Central memory CD8-positive, alpha-beta T cell (primary cell): Measurements from ENCODE around the gene FOXO3.

Experiments used
- ATAC-seq: fragments of 150-1000 bp; cut with Tn5 transposase; replicated peaks from 2 replicates; pipeline ENCODE4 v1.10.0; 2022; ENCODE audit warnings: mild to moderate bottlenecking, moderate FRiP score, moderate number of reproducible peaks; ENCODE audit not compliant: poor library complexity, severe bottlenecking; ENCODE audit errors: extremely low read depth
- DNase-seq, 2 donors: peaks; one replicate each; pipeline ENCODE4 v3.0.0; 2021; ENCODE audit warnings: low spot score in 2 of 2
- H3K27ac Mint-ChIP-seq: one replicate; pipeline ENCODE4 v1.8.0; 2022; ENCODE audit warnings: low read depth, mild to moderate bottlenecking, moderate library complexity, mixed read lengths
- H3K27me3 Mint-ChIP-seq: one replicate; pipeline ENCODE4 v1.8.0; 2022; ENCODE audit warnings: mixed read lengths
- H3K36me3 Mint-ChIP-seq: one replicate; pipeline ENCODE4 v1.8.0; 2022; ENCODE audit warnings: mild to moderate bottlenecking, moderate library complexity, mixed read lengths; ENCODE audit not compliant: insufficient read depth
- H3K4me1 Mint-ChIP-seq: one replicate; pipeline ENCODE4 v1.8.0; 2022; ENCODE audit warnings: mixed read lengths
- H3K4me3 Mint-ChIP-seq: one replicate; pipeline ENCODE4 v1.8.0; 2022; ENCODE audit warnings: mild to moderate bottlenecking, moderate library complexity, mixed read lengths
- H3K9me3 Mint-ChIP-seq: one replicate; pipeline ENCODE4 v1.8.0; 2022; ENCODE audit warnings: mixed read lengths

Gene FOXO3

GRCh38 chr6:108702106-108702851 lies 141.6 kb downstream of the FOXO3 start:
- DNase-seq (no peak), ATAC-seq (no peak)
- H3K9me3 Mint-ChIP-seq, result peaks cover 18% of the 10 kb centered on the region
- H3K4me3 Mint-ChIP-seq, result no peak overlapping the region
- no peaks in the 10 kb centered on the region for H3K4me1 Mint-ChIP-seq
- H3K27ac Mint-ChIP-seq, result no peak overlapping the region
- no peaks in the 10 kb centered on the region for H3K36me3 Mint-ChIP-seq
- no peaks in the 10 kb centered on the region for H3K27me3 Mint-ChIP-seq

GRCh38 chr6:108706649-108707048 lies 145.9 kb downstream of the FOXO3 start:
- Mint-ChIP-seq H3K36me3 (peaks cover 2% of the 10 kb centered on the region), H3K4me3 (no peak overlapping the region), H3K27ac (no peak overlapping the region), H3K9me3 (peaks cover 3% of the 10 kb centered on the region), H3K4me1 (no peaks in the 10 kb centered on the region), H3K27me3 (no peaks in the 10 kb centered on the region)
- DNase-seq, result no peak
- no peak for ATAC-seq

GRCh38 chr6:108707328-108707976 lies 146.7 kb downstream of the FOXO3 start:
- no peak overlapping the region for H3K4me3 Mint-ChIP-seq
- no peaks in the 10 kb centered on the region for H3K4me1 Mint-ChIP-seq
- H3K9me3 Mint-ChIP-seq, result no peaks in the 10 kb centered on the region
- H3K27me3 Mint-ChIP-seq, result no peaks in the 10 kb centered on the region
- no peak for ATAC-seq
- no peak overlapping the region for H3K27ac Mint-ChIP-seq
- DNase-seq, result no peak
- H3K36me3 Mint-ChIP-seq, result peaks cover 2% of the 10 kb centered on the region

- H3K4me1 Mint-ChIP-seq, result peaks cover 16% of the 10 kb centered on the region
Observed at GRCh38 chr6:108710030-108710429, 149.3 kb downstream of the FOXO3 start.

GRCh38 chr6:108710551-108710950 lies 149.8 kb downstream of the FOXO3 start:
- peaks cover 21% of the 10 kb centered on the region for H3K4me1 Mint-ChIP-seq

More at GRCh38 chr6:108710030-108710429, 149.3 kb downstream of the FOXO3 start:
- Mint-ChIP-seq H3K27ac (no peak overlapping the region), H3K36me3 (peaks cover 2% of the 10 kb centered on the region), H3K4me3 (no peak overlapping the region), H3K27me3 (no peaks in the 10 kb centered on the region), H3K9me3 (no peaks in the 10 kb centered on the region)
- DNase-seq, result no peak
- ATAC-seq, result no peak

GRCh38 chr6:108711071-108711470 lies 150.4 kb downstream of the FOXO3 start:
- Mint-ChIP-seq H3K36me3 (peaks cover 2% of the 10 kb centered on the region), H3K27ac (no peak overlapping the region), H3K4me3 (no peak overlapping the region), H3K4me1 (peaks cover 22% of the 10 kb centered on the region), H3K27me3 (no peaks in the 10 kb centered on the region), H3K9me3 (no peaks in the 10 kb centered on the region)
- no peak for DNase-seq
- no peak for ATAC-seq

More at GRCh38 chr6:108710551-108710950, 149.8 kb downstream of the FOXO3 start:
- DNase-seq (no peak), ATAC-seq (no peak)
- H3K36me3 Mint-ChIP-seq, result peaks cover 2% of the 10 kb centered on the region
- H3K4me3 Mint-ChIP-seq, result no peak overlapping the region
- H3K27me3 Mint-ChIP-seq, result no peaks in the 10 kb centered on the region
- no peak overlapping the region for H3K27ac Mint-ChIP-seq
- no peaks in the 10 kb centered on the region for H3K9me3 Mint-ChIP-seq

GRCh38 chr6:108711826-108712225 lies 151.1 kb downstream of the FOXO3 start:
- no peaks in the 10 kb centered on the region for H3K27me3 Mint-ChIP-seq
- H3K9me3 Mint-ChIP-seq, result no peaks in the 10 kb centered on the region
- H3K4me1 Mint-ChIP-seq, result peaks cover 22% of the 10 kb centered on the region
- H3K36me3 Mint-ChIP-seq, result peaks cover 2% of the 10 kb centered on the region
- no peak overlapping the region for H3K4me3 Mint-ChIP-seq
- H3K27ac Mint-ChIP-seq, result no peak overlapping the region
- ATAC-seq (no peak), DNase-seq (no peak)

- Mint-ChIP-seq H3K27ac (no peak overlapping the region), H3K9me3 (no peaks in the 10 kb centered on the region), H3K27me3 (no peaks in the 10 kb centered on the region), H3K36me3 (no peaks in the 10 kb centered on the region), H3K4me3 (no peak overlapping the region), H3K4me1 (peaks cover 22% of the 10 kb centered on the region)
- DNase-seq (no peak), ATAC-seq (no peak)
Observed at GRCh38 chr6:108712946-108713345, 152.2 kb downstream of the FOXO3 start.

- H3K4me1 Mint-ChIP-seq, result peaks cover 22% of the 10 kb centered on the region
- H3K36me3 Mint-ChIP-seq, result no peaks in the 10 kb centered on the region
- DNase-seq (no peak), ATAC-seq (peak; percentile 87)
- no peaks in the 10 kb centered on the region for H3K27me3 Mint-ChIP-seq
- H3K4me3 Mint-ChIP-seq, result no peak overlapping the region
- H3K27ac Mint-ChIP-seq, result no peak overlapping the region
- no peaks in the 10 kb centered on the region for H3K9me3 Mint-ChIP-seq
Observed at GRCh38 chr6:108714101-108714765, 153.5 kb downstream of the FOXO3 start.

- Mint-ChIP-seq H3K4me3 (no peak overlapping the region), H3K27me3 (no peaks in the 10 kb centered on the region), H3K4me1 (peaks cover 22% of the 10 kb centered on the region), H3K36me3 (no peaks in the 10 kb centered on the region), H3K27ac (no peak overlapping the region), H3K9me3 (no peaks in the 10 kb centered on the region)
- ATAC-seq (no peak), DNase-seq (no peak)
Observed at GRCh38 chr6:108714766-108715414, 154.2 kb downstream of the FOXO3 start.

GRCh38 chr6:108715832-108716231 lies 155.1 kb downstream of the FOXO3 start:
- Mint-ChIP-seq H3K36me3 (no peaks in the 10 kb centered on the region), H3K27ac (no peak overlapping the region), H3K9me3 (no peaks in the 10 kb centered on the region), H3K4me3 (no peak overlapping the region), H3K4me1 (peaks cover 22% of the 10 kb centered on the region), H3K27me3 (no peaks in the 10 kb centered on the region)
- DNase-seq, result no peak
- ATAC-seq, result no peak
